GM19397 (cell line): ENCODE data around the gene TYMP.
A peak's percentile ranks its signal among the peaks of the same experiment; 100 is the strongest.
"Not testable (repeated sequence)": the region's sequence is repeated elsewhere in the genome, so short reads cannot be mapped to it uniquely, and the experiment has no call there.

Source experiments
- ATAC-seq: cut with Tn5 transposase; IDR thresholded peaks from one replicate; pipeline ENCODE4 v1.9.1; 2021; ENCODE audit warnings: mild to moderate bottlenecking, moderate library complexity; ENCODE audit not compliant: unreplicated experiment

TYMP gene

GRCh38 chr22:50542416-50542927 lies 12.7 kb upstream of the TYMP start:
- no peak for ATAC-seq

DNA sequence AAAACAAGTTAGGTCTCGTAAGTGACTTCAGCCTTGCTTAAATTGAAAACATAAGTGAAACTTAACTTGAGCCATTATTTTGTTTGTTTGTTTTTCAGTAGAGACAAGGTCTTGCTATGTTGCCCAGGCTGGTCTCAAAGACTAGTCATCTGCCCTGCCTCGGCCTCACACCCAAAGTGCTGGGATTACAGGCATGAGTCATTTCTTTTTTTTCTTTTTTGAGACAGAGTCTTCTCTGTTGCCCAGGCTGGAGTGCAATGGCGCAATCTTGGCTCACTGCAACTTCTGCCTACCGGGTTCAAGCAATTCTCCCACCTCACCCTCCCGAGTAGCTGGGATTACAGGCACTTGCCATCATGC lies 11.8 kb upstream of the TYMP start:
- not testable (repeated sequence) for ATAC-seq

GRCh38 chr22:50540381-50540780 lies 10.6 kb upstream of the TYMP start:
- ATAC-seq = no peak

- ATAC-seq = no peak
Measured at GRCh38 chr22:50537765-50538164, 8.0 kb upstream of the TYMP start.

GRCh38 chr22:50536226-50536625 lies 6.4 kb upstream of the TYMP start:
- no peak for ATAC-seq

DNA sequence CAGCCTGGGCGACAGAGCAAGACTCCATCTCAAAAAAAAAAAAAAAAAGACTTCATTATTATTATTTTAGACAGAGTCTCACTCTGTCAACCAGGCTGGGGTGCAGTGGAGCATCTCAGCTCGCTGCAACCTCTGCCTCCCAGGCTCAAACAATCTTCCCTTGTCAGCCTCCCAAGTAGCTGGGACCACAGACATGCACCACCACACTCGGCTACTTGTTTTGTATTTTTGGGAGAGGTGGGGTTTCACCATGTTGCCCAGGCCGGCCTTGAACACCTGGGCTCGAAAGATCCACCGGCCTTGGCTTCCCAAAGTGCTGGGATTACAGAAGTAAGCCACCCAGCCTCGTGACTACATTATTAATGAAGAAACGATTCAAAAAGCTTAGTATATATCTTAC lies 5.3 kb upstream of the TYMP start:
- ATAC-seq = no peak

GRCh38 chr22:50533856-50534711 lies 4.3 kb upstream of the TYMP start:
- not testable (repeated sequence) for ATAC-seq

GRCh38 chr22:50532824-50533796 lies 3.3 kb upstream of the TYMP start:
- ATAC-seq = no peak

- no peak for ATAC-seq
Measured at GRCh38 chr22:50531962-50532674, 2.3 kb upstream of the TYMP start.

GRCh38 chr22:50531546-50531961 lies 1.7 kb upstream of the TYMP start:
- no peak for ATAC-seq

DNA sequence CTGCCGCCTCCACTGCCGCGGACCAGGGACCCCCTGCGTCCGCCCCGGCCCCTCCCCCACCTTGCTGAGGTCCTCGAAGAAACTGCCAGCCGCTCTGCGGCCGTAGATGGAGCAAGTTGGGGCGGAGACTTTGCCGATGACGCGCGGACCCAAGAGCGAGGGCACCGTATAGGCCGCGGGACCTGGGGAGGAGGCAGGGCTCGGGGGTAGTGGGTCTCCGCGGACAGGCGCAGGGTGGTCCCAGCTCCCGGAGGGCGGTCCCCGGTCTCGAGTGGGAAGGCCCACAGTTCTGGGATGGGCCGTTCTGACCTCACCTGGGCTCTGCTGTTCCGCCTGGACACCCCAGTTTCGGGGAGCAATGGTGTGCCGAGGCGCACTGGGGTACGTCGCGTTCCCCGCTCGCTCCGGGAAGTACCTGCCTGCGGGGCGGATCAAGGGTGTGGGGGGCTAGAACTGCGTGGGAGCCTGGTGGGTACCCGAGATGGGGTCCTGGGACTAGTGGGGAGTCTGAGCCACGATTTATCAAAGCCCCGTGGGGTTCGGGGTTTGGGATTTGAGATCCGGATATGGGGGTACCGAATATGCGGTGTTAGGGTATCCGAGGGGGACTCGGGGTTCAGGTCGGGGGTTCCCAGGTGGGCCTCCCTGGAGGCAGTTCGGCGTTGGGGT lies 1.2 kb upstream of the TYMP start:
- no peak for ATAC-seq

GRCh38 chr22:50530580-50530876 lies 716 bp upstream of the TYMP start:
- no peak for ATAC-seq

GRCh38 chr22:50529416-50529896 lies 356 bp downstream of the TYMP start:
- ATAC-seq = no peak

- ATAC-seq = no peak
Measured at GRCh38 chr22:50528682-50529415, 963 bp downstream of the TYMP start.

DNA sequence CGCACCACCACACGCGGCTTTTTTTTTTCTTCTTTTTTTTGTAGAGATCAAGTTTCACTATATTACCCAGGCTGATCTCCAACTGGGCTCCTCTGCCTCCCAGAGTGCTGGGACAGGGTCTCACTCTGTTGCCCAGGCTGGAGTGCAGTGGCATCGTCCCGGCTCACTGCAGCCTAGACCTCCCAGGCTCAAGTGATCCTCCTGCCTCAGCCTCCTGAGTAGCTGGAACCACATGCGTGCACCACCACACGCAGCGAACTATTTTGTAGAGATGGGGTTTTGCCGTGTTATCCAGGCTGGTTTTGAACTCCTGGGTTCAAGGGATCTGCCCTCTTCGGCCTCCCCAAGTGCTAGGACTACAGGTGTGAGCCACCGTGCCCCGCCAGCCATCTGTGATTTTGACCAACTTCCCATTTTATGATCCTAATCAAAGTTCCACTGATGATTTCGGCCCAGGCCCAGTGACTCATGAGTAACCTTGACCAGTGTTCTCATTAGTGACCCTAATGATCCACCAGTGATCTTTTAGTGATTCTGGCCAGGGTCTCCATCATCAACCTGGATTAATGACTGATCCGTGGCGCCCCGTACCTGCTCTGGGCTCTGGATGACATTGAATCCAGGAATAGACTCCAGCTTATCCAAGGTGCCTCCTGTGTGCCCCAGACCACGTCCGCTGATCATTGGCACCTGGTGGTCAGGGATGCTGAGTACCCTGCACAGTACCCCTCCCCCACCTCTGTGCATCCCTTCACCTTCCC lies 1.7 kb downstream of the TYMP start:
- ATAC-seq = no peak

DNA sequence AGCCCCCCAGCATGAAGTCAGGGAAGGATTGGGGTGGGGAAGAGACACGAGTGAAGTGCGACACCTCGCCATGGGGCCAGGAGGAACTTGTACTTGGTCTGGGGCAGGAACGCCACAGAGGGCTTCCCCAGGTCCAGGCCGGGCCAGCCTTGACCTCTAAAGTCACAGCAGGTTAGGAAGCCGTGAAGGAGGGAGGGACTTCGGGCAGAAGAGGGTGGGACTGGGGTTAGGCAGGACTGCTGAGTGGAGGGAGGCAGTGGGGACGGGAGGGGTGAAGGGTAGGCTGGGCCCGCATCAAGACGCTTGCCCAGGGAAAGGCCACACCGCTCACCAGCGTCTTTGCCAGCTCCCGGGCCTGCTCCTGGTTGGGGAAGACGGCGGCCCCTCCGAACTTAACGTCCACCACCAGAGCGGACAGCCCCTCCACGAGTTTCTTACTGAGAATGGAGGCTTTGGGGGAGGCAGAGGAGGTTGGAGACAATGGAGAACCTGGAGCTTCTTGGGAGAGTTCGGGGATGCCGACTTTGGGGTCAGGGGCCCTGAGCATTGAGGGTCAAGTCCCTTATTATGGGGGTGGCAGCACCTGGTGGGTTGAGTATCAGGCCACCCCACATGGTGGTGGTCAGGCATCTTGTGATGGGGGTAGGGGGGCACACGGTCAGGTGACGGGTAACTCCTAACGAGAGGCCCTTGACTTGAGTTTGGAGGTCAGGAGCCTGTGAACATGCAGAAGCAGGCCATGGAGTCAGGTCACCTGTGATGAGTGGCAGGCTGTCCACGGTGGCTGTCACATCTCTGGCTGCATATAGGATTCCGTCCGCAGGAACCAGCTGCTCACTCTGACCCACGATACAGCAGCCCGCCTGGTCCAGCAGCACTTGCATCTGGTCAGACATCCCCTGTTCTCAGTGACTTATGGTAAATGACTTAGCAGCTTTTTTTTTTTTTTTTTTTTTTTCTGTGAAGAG lies 2.7 kb downstream of the TYMP start:
- ATAC-seq = no peak

DNA sequence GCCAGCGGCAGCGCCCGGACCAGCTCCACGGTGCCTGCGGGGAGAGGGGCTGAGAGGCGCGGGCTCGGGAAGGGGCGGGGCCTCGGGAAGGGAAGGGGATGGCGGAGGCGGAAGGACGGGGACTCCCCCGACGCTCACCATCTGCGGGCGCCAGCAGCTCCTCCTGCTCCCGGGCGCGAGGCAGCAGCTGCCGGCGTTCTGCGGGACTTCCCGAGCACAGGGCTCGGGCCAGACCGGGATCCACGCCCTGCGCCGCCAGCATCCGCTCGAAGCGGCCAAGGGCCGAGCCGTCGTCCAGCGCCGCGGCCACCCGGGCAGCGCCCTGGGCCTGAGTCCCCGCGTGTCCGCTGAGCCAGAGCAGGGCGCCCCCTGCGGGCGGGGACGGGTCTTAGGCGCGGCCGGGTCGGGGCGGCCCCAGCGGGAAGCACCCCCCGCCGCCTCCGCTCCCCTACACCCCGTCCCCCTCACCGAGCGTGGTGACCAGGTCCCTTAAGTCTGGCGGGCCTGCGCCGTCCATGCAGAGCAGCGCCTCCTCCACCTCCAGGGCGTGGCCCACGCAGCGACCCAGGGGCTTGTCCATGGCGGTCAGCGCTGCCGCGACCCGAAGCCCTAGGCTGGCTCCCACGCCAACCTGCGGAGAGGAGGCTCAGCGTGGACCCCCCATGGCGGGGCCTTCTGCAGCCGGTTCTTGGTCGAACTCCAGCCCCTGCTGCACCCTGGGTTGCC lies 3.5 kb downstream of the TYMP start:
- peak; percentile 23 for ATAC-seq

GRCh38 chr22:50525858-50526107 lies 4.0 kb downstream of the TYMP start:
- peak; percentile 11 for ATAC-seq
